ENCODE data around the gene PDK3.
A peak's percentile ranks its signal among the peaks of the same experiment; 100 is the strongest.

PDK3 gene

GRCh38 chrX:24464836-24465531, at the start of gene PDK3:
Gene PDK3, plus strand, starts transcription at chrX:24465286. Its CDS starts 170 bp downstream, at chrX:24465456.
- DNase-seq (ENCODE audit: low read depth), result peak; percentile 79

GRCh38 chrX:24415921-24416320, 49.2 kb upstream of the PDK3 start:
- DNase-seq (ENCODE audit: low read depth), result no peak

GRCh38 chrX:24423960-24424359, 41.1 kb upstream of the PDK3 start:
- no peak for DNase-seq (ENCODE audit: low read depth)

GRCh38 chrX:24424948-24425347, 40.1 kb upstream of the PDK3 start:
- no peak for DNase-seq (ENCODE audit: low read depth)

- DNase-seq (ENCODE audit: low read depth), result no peak
Measured at GRCh38 chrX:24425806-24426205, 39.3 kb upstream of the PDK3 start.

GRCh38 chrX:24426340-24426913, 38.7 kb upstream of the PDK3 start:
- DNase-seq (ENCODE audit: low read depth), result no peak

GRCh38 chrX:24426921-24427746, 38.0 kb upstream of the PDK3 start:
- DNase-seq (ENCODE audit: low read depth), result no peak

- no peak for DNase-seq (ENCODE audit: low read depth)
Measured at GRCh38 chrX:24427747-24428019, 37.4 kb upstream of the PDK3 start.

GRCh38 chrX:24428516-24428915, 36.6 kb upstream of the PDK3 start:
- DNase-seq (ENCODE audit: low read depth), result no peak

- DNase-seq (ENCODE audit: low read depth), result no peak
Measured at GRCh38 chrX:24435060-24435459, 30.0 kb upstream of the PDK3 start.

- no peak for DNase-seq (ENCODE audit: low read depth)
Measured at GRCh38 chrX:24443918-24444317, 21.2 kb upstream of the PDK3 start.

- DNase-seq (ENCODE audit: low read depth), result no peak
Measured at GRCh38 chrX:24444645-24445044, 20.4 kb upstream of the PDK3 start.

- DNase-seq (ENCODE audit: low read depth), result no peak
Measured at GRCh38 chrX:24448762-24449250, 16.3 kb upstream of the PDK3 start.

- no peak for DNase-seq (ENCODE audit: low read depth)
Measured at GRCh38 chrX:24463077-24463476, 2.0 kb upstream of the PDK3 start.

- DNase-seq (ENCODE audit: low read depth), result no peak
Measured at GRCh38 chrX:24464498-24464835, 619 bp upstream of the PDK3 start.

- peak; percentile 4 for DNase-seq (ENCODE audit: low read depth)
Measured at GRCh38 chrX:24465532-24465865, 413 bp downstream of the PDK3 start.

GRCh38 chrX:24466025-24466424, 939 bp downstream of the PDK3 start:
- no peak for DNase-seq (ENCODE audit: low read depth)

GRCh38 chrX:24468245-24468644, 3.2 kb downstream of the PDK3 start:
- DNase-seq (ENCODE audit: low read depth), result no peak

GRCh38 chrX:24471808-24472207, 6.7 kb downstream of the PDK3 start:
- no peak for DNase-seq (ENCODE audit: low read depth)

GRCh38 chrX:24475480-24475879, 10.4 kb downstream of the PDK3 start:
- DNase-seq (ENCODE audit: low read depth), result no peak

GRCh38 chrX:24478509-24478908, 13.4 kb downstream of the PDK3 start:
- DNase-seq (ENCODE audit: low read depth), result no peak

- DNase-seq (ENCODE audit: low read depth), result peak; percentile 52
Measured at GRCh38 chrX:24479924-24480323, 14.8 kb downstream of the PDK3 start.

GRCh38 chrX:24480400-24480865, 15.3 kb downstream of the PDK3 start:
- DNase-seq (ENCODE audit: low read depth), result no peak
